ENCODE results near the gene PRUNE1. TPM values are rescaled to one million over a fixed set of nuclear protein-coding genes. Genes with fewer than 3 reads are reported as not detected.
A peak's percentile ranks its signal among the peaks of the same experiment; 100 is the strongest.

PRUNE1 gene
- total and polyA plus RNA-seq, 2 of the 4 experiments (the other 2 are of a cell fraction): 7.9 to 9.4 TPM

GRCh38 chr1:150997126-150997872 is 10.9 kb upstream of the PRUNE1 start (continued):
- TF ChIP-seq RFX5 (IDR thresholded peaks at IDR 0.05; ENCODE audit: low read depth, low read length): no peak

GRCh38 chr1:150997949-150998348 is 10.3 kb upstream of the PRUNE1 start:
- Histone ChIP-seq H3K79me1 (ENCODE audit: low read depth in 1 of 2, low read length in 2 of 2) (no peaks in the 10 kb centered on the region; a peak in 1 of 4 replicates), H3K56ac (ENCODE audit: extremely low read depth, insufficient read depth, low read length) (no peak overlapping the region), H2AK5ac (ENCODE audit: low read depth, low read length) (no peak overlapping the region), H3K27me3 (ENCODE audit: control insufficient read depth, insufficient read depth, low read length) (no peaks in the 10 kb centered on the region), H3K23ac (ENCODE audit: low read depth, low read length) (no peak overlapping the region), H4K20me1 (ENCODE audit: insufficient read depth, low read length) (no peaks in the 10 kb centered on the region), H3K18ac (ENCODE audit: low read depth, low read length) (no peak overlapping the region), H3K4me1 (ENCODE audit: control insufficient read depth, insufficient read depth, low read length) (peaks cover 6% of the 10 kb centered on the region), H3K14ac (replicated peaks; ENCODE audit: low read depth, low read length) (no peak overlapping the region), H2AK9ac (replicated peaks; ENCODE audit: low read depth, low read length, poor library complexity) (peak overlapping the region; percentile 1), H2BK120ac (ENCODE audit: low read depth, low read length) (no peak overlapping the region), H2BK15ac (ENCODE audit: low read depth, low read length) (no peak overlapping the region; the same call in 2 of the 3 replicates), H3K9ac (ENCODE audit: low read depth, low read length) (no peak overlapping the region), H3K4ac (ENCODE audit: low read depth, low read length) (no peak overlapping the region; the same call in 1 of the 2 replicates), H4K8ac (ENCODE audit: low read depth in 2 of 2, low read length in 2 of 2) (no peak overlapping the region), H3K4me3 (ENCODE audit: insufficient read depth, low read depth, low read length) (no peak overlapping the region), H3K27ac (ENCODE audit: insufficient read depth, low read length) (no peak overlapping the region), H4K5ac (ENCODE audit: low read depth, low read length) (no peak overlapping the region), H3K9me3 (ENCODE audit: control insufficient read depth, insufficient read depth, low read length) (no peaks in the 10 kb centered on the region), H3K36me3 (ENCODE audit: control insufficient read depth, insufficient read depth, low read length) (peaks cover 34% of the 10 kb centered on the region), H2BK5ac (ENCODE audit: low read depth, low read length, poor library complexity, severe bottlenecking) (no peak overlapping the region), H3K4me2 (ENCODE audit: low read depth, low read length) (no peak overlapping the region), H4K91ac (ENCODE audit: insufficient read depth, low read depth, low read length) (no peak overlapping the region; the same call in 1 of the 2 replicates), H3K9me1 (ENCODE audit: insufficient read depth, low read length) (peaks cover 8% of the 10 kb centered on the region; the same call in 1 of the 2 replicates), H2AFZ (replicated peaks; ENCODE audit: low read length, poor library complexity) (no peak overlapping the region), H2BK20ac (ENCODE audit: low read depth, low read length) (no peak overlapping the region)
- intact Hi-C loops (cut with micrococcal nuclease) (no loop called here), in situ Hi-C loops (cut with MboI; ENCODE audit: low sequenced_read_pairs) (no loop called here), dilution Hi-C loops (cut with HindIII; ENCODE audit: low sequenced_read_pairs, unreplicated experiment) (no loop called here)
- no peak for DNase-seq
- ChIA-PET POLR2A (ENCODE audit: unreplicated experiment) (no interaction called here), CTCF (interaction anchor here (4.3 kb wide), 1 partner anchor 8 kb away, joined by 24 read pairs; the partner anchor contains the start of gene MINDY1)
- no peak for ATAC-seq (ENCODE audit: low read depth)
- 100% methylated on average over 1 of the region's 5 CpGs; no CpG with 5 or more reads in 1 of the 2 experiments for WGBS, 2 experiments (ENCODE audit: extremely low coverage in 2 of 2, insufficient read length in 1 of 2)
- no peak for TF ChIP-seq POLR2A (IDR thresholded peaks at IDR 0.05; ENCODE audit: low read depth, low read length)
- TF ChIP-seq NFE2L2 (IDR thresholded peaks at IDR 0.05; ENCODE audit: low read depth, low read length): no peak
- BruUV-seq (replicated peaks): no TSS peak

Data from IMR-90 (cell line).